Measurements from ENCODE around the gene GLIPR1L2.
A peak's percentile ranks its signal among the peaks of the same experiment; 100 is the strongest.

The GLIPR1L2 gene

DNA sequence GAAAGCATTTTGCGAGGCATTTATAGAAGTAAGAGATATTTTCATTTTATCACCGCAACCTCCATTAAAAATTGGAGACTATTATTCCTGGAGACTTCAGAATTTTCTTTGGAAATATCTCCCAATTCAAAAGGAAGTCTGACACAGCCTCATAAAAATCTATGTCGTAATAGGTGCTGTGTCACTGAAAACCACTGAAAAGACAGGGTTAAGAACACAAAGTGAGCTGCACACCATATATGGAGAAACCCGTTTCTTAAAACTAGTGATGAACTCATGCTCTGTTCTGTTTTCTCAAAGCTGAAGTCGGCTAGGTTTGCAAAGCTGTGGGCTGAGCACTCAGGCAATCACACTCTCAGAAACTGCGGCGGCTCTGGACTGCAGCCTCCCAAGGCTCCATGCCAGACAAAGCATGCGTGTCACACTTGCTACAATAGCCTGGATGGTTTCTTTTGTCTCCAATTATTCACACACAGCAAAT lies 89.6 kb downstream of the GLIPR1L2 start, which contains the start of gene GLIPR1:
GLIPR1 (plus strand) TSS at position 287 of the 481 bp plus-strand sequence; CDS start at position 413, 126 bp downstream.
- Histone ChIP-seq H3K79me2 (ENCODE audit: insufficient read depth, low read depth) (no peaks in the 10 kb centered on the region), H3K9ac (peak within 1 kb of the TSS; percentile 19; the same call in 1 of the 2 replicates), H3K4me1 (ENCODE audit: low read depth, poor library complexity, severe bottlenecking) (no peaks in the 10 kb centered on the region), H3K27me3 (ENCODE audit: insufficient read depth, low read depth) (no peaks in the 10 kb centered on the region), H3K36me3 (ENCODE audit: insufficient read depth) (no peaks in the 10 kb centered on the region), H3K4me3 (IDR thresholded peaks at IDR 0.05; ENCODE audit: insufficient read depth, low read depth, low read length) (no peak within 1 kb of the TSS), H3K4me2 (peak within 1 kb of the TSS; percentile 14), H2AFZ (ENCODE audit: low read depth) (peak within 1 kb of the TSS; percentile 8; the same call in 1 of the 2 replicates), H3K27ac (peak within 1 kb of the TSS; percentile 26; the same call in 1 of the 2 replicates), H4K20me1 (ENCODE audit: insufficient read depth) (no peaks in the 10 kb centered on the region)
- no peak for TF ChIP-seq CTCF (conservative IDR thresholded peaks at IDR 0.05; ENCODE audit: low read depth, low read length)

GRCh38 chr12:75481013-75481705 lies 90.3 kb downstream of the GLIPR1L2 start:
- Histone ChIP-seq H3K27ac (peak overlapping the region; percentile 26; the same call in 1 of the 2 replicates), H3K79me2 (ENCODE audit: insufficient read depth, low read depth) (no peaks in the 10 kb centered on the region), H3K4me2 (peak overlapping the region; percentile 14), H4K20me1 (ENCODE audit: insufficient read depth) (no peaks in the 10 kb centered on the region), H3K4me1 (ENCODE audit: low read depth, poor library complexity, severe bottlenecking) (no peaks in the 10 kb centered on the region), H3K27me3 (ENCODE audit: insufficient read depth, low read depth) (no peaks in the 10 kb centered on the region), H3K4me3 (IDR thresholded peaks at IDR 0.05; ENCODE audit: insufficient read depth, low read depth, low read length) (no peak overlapping the region), H3K9ac (peak overlapping the region; percentile 19; the same call in 1 of the 2 replicates), H3K36me3 (ENCODE audit: insufficient read depth) (no peaks in the 10 kb centered on the region), H2AFZ (ENCODE audit: low read depth) (peak overlapping the region; percentile 8; the same call in 1 of the 2 replicates)
- TF ChIP-seq CTCF (conservative IDR thresholded peaks at IDR 0.05; ENCODE audit: low read depth, low read length), result no peak

GRCh38 chr12:75481774-75482173 lies 90.9 kb downstream of the GLIPR1L2 start:
- no peaks in the 10 kb centered on the region for H3K4me1 ChIP-seq (ENCODE audit: low read depth, poor library complexity, severe bottlenecking)
- no peaks in the 10 kb centered on the region for H3K79me2 ChIP-seq (ENCODE audit: insufficient read depth, low read depth)
- H4K20me1 ChIP-seq (ENCODE audit: insufficient read depth), result no peaks in the 10 kb centered on the region
- H3K27ac ChIP-seq, result no peak overlapping the region
- TF ChIP-seq CTCF (conservative IDR thresholded peaks at IDR 0.05; ENCODE audit: low read depth, low read length), result no peak
- no peak overlapping the region for H3K9ac ChIP-seq
- no peak overlapping the region for H2AFZ ChIP-seq (ENCODE audit: low read depth)
- peak overlapping the region; percentile 14 for H3K4me2 ChIP-seq
- no peaks in the 10 kb centered on the region for H3K36me3 ChIP-seq (ENCODE audit: insufficient read depth)
- no peaks in the 10 kb centered on the region for H3K27me3 ChIP-seq (ENCODE audit: insufficient read depth, low read depth)
- H3K4me3 ChIP-seq (IDR thresholded peaks at IDR 0.05; ENCODE audit: insufficient read depth, low read depth, low read length), result no peak overlapping the region

Measured in KMS-11 (cell line).